Fibroblast of mammary gland (primary cell): ENCODE measurements around the gene CT47C1.
A peak's percentile ranks its signal among the peaks of the same experiment; 100 is the strongest.
"Not testable (repeated sequence)": the region's sequence is repeated elsewhere in the genome, so short reads cannot be mapped to it uniquely, and the experiment has no call there.

Experiments used
- DNase-seq: peaks from one replicate; pipeline ENCODE4 v3.0.0-alpha.2; 2010; ENCODE audit warnings: low read depth
- H3K4me3 ChIP-seq: 2 replicates; pipeline ENCODE4 v1.5.1; 2011; ENCODE audit warnings: low read depth, mild to moderate bottlenecking, low read length, moderate library complexity; ENCODE audit not compliant: control insufficient read depth
- TF ChIP-seq, protein P1 (sequence below): conservative IDR thresholded peaks from 2 replicates; pipeline ENCODE4 v1.5.1; 2011; ENCODE audit warnings: low read depth, low read length, inconsistent platforms; ENCODE audit not compliant: control insufficient read depth, insufficient read depth

Gene CT47C1

DNA sequence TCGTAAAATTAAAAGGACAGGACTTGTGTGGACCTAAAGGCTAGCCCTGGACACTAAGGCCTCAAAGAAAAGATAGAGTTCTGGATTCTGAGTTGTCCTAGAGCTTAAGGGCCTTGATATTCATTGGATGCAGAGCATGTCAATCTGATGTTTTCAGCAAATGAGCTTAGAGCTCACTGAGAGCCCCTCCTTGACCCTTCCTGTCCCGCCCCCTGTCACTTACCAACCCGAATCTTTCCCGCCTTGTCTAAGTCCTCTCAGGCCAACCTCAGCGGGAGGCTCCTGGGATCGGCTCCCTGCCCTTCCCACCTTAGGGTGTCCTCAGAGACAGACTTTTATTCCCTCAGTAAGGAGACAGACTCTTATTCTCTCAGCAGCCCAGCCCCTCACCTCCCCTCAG, at the start of gene CT47C1:
CT47C1 (plus strand) TSS at position 250 of the 400 bp plus-strand sequence. CDS start 233 bp downstream, outside the sequence.
- DNase-seq = peak; percentile 16
- TF ChIP-seq, protein P1, sequence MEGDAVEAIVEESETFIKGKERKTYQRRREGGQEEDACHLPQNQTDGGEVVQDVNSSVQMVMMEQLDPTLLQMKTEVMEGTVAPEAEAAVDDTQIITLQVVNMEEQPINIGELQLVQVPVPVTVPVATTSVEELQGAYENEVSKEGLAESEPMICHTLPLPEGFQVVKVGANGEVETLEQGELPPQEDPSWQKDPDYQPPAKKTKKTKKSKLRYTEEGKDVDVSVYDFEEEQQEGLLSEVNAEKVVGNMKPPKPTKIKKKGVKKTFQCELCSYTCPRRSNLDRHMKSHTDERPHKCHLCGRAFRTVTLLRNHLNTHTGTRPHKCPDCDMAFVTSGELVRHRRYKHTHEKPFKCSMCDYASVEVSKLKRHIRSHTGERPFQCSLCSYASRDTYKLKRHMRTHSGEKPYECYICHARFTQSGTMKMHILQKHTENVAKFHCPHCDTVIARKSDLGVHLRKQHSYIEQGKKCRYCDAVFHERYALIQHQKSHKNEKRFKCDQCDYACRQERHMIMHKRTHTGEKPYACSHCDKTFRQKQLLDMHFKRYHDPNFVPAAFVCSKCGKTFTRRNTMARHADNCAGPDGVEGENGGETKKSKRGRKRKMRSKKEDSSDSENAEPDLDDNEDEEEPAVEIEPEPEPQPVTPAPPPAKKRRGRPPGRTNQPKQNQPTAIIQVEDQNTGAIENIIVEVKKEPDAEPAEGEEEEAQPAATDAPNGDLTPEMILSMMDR = no peak

DNA sequence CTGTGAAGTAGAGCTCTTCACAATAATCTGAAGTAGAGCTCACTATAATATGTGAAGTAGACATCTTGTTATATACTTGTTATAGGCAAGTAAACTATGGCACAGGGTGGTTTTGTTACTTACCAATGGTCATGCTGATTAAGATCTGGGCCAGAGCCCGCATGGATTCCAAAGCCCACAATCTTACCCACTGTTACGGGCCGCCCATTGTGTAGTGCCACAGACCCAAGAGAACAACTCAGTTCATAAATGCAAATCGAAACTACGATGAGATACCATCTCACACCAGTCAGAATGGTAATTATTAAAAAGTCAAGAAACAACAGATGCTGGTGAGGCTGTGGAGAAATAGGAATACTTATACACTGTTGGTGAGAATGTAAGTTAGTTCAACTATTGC, 46.9 kb upstream of the CT47C1 start:
- TF ChIP-seq, protein P1 = no peak
- DNase-seq = no peak
- no peak overlapping the region for H3K4me3 ChIP-seq

More for the DNA sequence above, at the start of gene CT47C1:
- H3K4me3 ChIP-seq = no peak within 1 kb of the TSS

DNA sequence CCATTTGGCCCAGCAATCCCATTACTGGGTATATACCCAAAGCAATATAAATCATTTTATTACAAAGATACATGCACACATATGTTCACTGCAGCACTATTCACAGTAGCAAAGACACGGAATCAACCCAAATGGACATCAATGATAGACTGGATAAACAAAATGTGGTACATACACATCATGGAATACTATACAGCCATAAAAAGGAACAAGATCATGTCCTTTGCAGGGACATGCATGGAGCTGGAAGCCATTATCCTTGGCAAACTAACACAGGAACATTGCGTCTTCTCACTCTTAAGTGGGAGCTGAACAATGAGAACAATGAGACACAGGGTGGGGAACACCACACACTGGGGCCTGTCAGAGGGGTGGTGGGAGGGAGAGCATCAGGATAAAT, 46.4 kb upstream of the CT47C1 start:
- not testable (repeated sequence) for DNase-seq, H3K4me3 ChIP-seq

DNA sequence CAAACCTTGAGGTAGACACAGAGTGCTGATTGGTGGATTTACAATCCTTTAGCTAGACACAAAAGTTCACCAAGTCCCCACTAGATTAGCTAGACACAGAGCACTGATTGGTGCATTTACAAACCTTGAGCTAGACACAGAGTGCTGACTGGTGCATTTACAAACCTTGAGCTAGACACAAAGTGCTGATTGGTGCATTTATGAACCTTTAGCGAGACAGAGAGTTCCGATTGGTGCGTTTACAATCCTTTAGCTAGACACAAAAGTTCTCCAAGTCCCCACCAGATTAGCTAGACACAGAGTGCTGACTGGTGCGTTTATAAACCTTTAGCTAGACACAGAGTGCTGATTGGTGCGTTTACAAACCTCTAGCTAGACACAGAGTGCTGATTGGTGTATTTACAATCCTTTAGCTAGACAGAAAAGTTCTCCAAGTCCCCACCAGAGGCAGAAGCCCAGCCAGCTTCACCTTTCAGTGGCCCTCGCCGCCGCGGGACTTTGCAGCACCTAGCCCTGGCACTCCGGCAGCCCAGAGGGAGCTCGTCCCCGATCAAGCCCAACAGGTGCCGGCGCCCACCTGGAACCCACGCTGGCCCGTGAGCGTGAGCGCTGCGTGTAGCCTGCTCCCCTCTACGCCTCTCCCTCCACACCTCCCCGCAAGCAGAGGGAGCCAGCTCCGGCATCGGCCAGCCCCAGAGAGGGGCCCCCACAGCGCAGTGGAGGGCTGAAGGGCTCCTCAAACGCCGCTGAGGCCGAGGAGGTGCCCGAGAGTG, 44.6 kb upstream of the CT47C1 start:
- not testable (repeated sequence) for DNase-seq, H3K4me3 ChIP-seq

DNA sequence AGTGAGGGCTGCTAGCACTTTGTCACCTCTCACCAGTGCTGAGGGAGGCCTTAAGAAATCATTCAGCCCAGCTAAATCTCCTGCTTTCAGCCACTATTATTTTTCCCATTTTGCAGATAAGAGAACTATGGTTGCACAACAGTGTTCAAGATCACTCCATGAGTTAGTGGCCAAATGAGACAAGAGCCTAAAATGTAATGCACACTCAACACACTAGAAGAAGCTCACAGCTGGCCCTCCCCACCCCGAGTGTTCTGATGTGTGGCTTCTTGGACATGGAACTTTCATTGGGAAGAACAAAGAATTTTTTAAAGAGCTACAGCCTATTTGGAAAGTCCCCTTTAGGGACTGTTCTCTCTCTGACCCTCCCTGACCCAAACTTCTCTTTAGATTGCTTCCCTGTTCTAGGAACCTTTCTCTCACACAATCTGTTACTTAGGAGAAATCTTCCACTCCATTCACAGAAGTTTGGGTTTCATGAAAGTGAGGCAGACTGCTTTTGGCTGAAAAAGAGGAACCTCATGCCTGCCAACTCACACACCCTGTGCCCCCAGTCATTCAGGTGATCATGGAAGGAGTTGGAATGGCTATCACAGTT, 44.0 kb upstream of the CT47C1 start:
- no peak overlapping the region for H3K4me3 ChIP-seq
- TF ChIP-seq, protein P1 = no peak
- no peak for DNase-seq

DNA sequence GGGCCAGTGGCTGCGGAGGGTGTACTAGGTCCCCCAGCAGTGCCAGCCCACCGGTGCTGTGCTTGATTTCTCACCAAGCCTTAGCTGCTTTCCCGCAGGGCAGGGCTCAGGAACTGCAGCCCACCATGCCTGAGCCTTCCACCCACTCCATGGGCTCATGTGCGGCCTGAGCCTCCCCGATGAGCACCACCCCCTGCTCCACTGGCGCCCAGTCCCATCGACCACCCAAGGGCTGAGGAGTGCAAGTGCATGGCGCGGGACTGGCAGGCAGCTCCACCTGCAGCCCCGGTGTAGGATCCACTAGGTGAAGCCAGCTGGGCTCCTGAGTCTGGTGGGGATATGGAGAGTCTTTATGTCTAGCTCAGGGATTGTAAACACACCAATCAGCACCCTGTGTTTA, 43.1 kb upstream of the CT47C1 start:
- not testable (repeated sequence) for H3K4me3 ChIP-seq, DNase-seq

DNA sequence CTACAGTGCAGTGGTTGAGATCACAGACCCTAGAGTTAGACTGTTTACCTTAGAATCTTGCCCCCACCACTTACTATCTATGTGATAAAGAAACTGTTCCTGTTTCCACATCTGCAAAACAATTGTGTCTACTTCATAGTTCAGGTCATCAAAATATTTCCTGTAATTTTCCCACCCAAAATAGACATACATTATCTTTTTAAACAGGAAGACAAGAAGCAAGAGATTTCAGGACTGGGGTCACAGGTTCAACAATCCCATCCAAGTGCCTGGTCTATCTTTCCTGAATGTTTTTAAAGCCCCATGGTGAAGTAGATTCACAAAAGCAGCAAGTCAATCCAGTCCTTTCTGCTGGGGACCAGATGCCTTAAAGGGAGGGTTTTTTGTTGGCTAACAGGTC, 41.8 kb upstream of the CT47C1 start:
- no peak for DNase-seq
- H3K4me3 ChIP-seq = no peak overlapping the region
- TF ChIP-seq, protein P1 = no peak

DNA sequence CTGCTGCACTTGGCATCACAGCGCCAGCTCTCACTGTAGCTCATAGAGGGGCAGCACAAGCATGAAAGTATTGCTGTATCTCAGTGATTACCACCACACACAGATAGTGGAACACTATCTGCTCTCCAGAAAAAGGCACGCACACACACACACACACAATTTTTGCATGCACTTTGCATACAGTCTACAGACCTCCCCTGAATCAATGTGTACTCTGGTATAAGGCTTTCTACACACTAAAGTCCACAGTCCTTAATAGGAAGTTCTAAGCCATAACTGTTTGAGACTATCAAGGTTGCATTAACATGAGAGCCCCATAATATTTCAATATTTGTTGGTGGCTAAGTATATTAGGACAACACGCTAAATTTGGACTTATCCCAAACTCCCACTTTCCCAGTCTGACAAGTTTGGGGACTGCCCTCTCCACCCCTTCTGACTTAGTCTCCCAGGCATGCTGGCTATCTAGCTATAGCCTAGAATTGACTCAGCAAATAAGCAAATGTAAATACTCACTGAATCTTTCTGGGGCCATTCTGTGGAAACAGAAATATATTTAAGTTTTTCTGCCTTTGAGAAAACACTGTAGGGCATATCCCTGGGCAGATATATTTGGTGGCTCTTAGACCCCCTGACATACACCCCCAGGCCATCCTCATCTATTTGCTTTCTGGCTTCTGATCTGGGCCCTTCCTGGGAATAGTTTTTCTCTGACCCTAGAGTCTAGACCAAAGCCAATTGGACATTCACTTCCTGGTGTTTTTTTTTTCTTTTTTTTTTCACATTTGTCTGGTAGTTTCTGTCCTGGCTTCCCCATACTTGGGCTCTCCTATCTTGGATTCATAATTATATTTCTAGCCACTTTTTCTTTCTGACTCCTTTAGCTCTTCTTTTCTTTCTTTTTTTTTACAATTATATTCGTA, 36.4 kb upstream of the CT47C1 start:
- DNase-seq = peak; percentile 3
- TF ChIP-seq, protein P1 = no peak
- H3K4me3 ChIP-seq = no peak overlapping the region
